Measurements from ENCODE around the gene TSPAN17.

The TSPAN17 gene

DNA sequence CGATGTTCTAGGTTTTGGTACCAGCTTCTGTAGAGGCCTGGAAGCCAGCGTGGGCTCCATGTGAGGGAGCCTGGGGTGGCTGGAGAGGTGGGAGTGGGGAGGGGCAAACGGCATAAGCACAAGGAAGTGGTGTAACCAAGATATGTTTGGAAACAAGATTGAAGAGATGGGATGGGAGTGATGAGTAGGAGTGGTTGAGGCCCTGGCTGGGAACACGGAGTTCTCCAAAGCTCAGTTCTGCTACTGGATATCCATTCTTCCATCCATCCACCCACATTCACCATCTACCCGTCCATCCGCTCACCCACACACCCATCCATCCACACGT is 12.2 kb downstream of the TSPAN17 start:
- Histone ChIP-seq H3K27me3 (ENCODE audit: control insufficient read depth in 1 of 2, insufficient read depth in 2 of 2, low read length in 2 of 2) (peaks cover 5 to 7% of the 10 kb centered on the region in 2 donors), H3K36me3 (ENCODE audit: control insufficient read depth in 1 of 2, insufficient read depth in 2 of 2, low read length in 2 of 2) (peaks cover 0 to 21% of the 10 kb centered on the region in 2 donors), H3K9ac (ENCODE audit: low read depth in 1 of 2, low read length in 2 of 2) (no peak overlapping the region), H3K4me1 (ENCODE audit: control insufficient read depth in 1 of 2, insufficient read depth in 2 of 2, low read length in 2 of 2) (peaks cover 15 to 25% of the 10 kb centered on the region in 2 donors), H3K9me3 (ENCODE audit: control insufficient read depth in 1 of 2, low read length in 2 of 2) (no peaks in the 10 kb centered on the region), H3K4me3 (ENCODE audit: low read depth in 1 of 2, low read length in 2 of 2) (no peak overlapping the region), H3K27ac (ENCODE audit: low read depth, low read length) (no peak overlapping the region)

DNA sequence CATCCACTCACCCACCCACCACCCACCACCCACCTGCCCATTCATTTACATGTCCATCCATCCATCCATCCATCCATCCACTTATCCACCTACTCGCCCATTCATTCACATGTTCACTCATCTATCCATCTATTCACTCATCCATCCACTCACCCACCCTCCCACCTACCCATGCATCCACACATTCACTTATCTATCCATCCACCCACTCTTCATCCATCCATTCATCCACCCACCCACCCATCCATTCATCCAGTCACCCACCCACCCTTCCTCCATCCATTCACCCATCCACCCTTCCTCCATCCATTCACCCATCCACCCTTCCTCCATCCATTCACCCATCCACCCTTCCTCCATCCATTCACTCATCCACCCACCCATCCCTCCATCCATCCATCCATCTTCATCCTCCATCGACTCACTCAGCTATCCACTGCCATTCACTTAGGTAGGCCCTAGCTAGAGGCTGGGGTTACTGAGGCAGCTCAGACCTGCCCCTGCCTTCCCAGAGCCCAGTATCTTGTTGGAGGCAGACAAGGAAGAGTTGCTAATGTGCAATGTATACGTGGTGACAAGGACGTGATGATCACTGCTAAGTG is 12.7 kb downstream of the TSPAN17 start:
- H3K4me3 ChIP-seq (ENCODE audit: low read depth in 1 of 2, low read length in 2 of 2): no peak overlapping the region
- H3K9ac ChIP-seq (ENCODE audit: low read depth in 1 of 2, low read length in 2 of 2): no peak overlapping the region
- no peak overlapping the region for H3K27ac ChIP-seq (ENCODE audit: low read depth, low read length)
- peaks cover 15 to 25% of the 10 kb centered on the region in 2 donors for H3K4me1 ChIP-seq (ENCODE audit: control insufficient read depth in 1 of 2, insufficient read depth in 2 of 2, low read length in 2 of 2)
- H3K36me3 ChIP-seq (ENCODE audit: control insufficient read depth in 1 of 2, insufficient read depth in 2 of 2, low read length in 2 of 2): peaks cover 0 to 18% of the 10 kb centered on the region in 2 donors
- H3K27me3 ChIP-seq (ENCODE audit: control insufficient read depth in 1 of 2, insufficient read depth in 2 of 2, low read length in 2 of 2): peaks cover 5 to 7% of the 10 kb centered on the region in 2 donors
- H3K9me3 ChIP-seq (ENCODE audit: control insufficient read depth in 1 of 2, low read length in 2 of 2): no peaks in the 10 kb centered on the region

DNA sequence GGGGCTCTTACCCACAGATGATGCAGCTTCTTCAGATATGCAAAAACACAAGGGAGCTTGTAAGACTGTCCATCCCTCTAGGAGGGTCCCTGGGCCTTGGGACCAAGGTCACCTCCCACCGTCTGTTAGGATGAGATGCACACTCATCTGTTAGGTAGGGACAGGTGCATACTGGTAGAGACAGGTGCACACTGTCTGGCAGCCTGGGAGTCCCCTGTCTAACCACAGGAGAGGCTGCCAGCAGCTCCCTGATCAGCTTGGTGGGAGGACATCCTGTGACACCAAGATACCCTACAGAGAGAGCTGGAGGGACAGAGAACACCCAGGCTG is 13.2 kb downstream of the TSPAN17 start:
- Histone ChIP-seq H3K4me1 (ENCODE audit: control insufficient read depth in 1 of 2, insufficient read depth in 2 of 2, low read length in 2 of 2) (peaks cover 15 to 25% of the 10 kb centered on the region in 2 donors), H3K27me3 (ENCODE audit: control insufficient read depth in 1 of 2, insufficient read depth in 2 of 2, low read length in 2 of 2) (peaks cover 5 to 11% of the 10 kb centered on the region in 2 donors), H3K4me3 (ENCODE audit: low read depth in 1 of 2, low read length in 2 of 2) (no peak overlapping the region), H3K36me3 (ENCODE audit: control insufficient read depth in 1 of 2, insufficient read depth in 2 of 2, low read length in 2 of 2) (peaks cover 0 to 14% of the 10 kb centered on the region in 2 donors), H3K9ac (ENCODE audit: low read depth in 1 of 2, low read length in 2 of 2) (no peak overlapping the region), H3K9me3 (ENCODE audit: control insufficient read depth in 1 of 2, low read length in 2 of 2) (no peaks in the 10 kb centered on the region), H3K27ac (ENCODE audit: low read depth, low read length) (no peak overlapping the region)

DNA sequence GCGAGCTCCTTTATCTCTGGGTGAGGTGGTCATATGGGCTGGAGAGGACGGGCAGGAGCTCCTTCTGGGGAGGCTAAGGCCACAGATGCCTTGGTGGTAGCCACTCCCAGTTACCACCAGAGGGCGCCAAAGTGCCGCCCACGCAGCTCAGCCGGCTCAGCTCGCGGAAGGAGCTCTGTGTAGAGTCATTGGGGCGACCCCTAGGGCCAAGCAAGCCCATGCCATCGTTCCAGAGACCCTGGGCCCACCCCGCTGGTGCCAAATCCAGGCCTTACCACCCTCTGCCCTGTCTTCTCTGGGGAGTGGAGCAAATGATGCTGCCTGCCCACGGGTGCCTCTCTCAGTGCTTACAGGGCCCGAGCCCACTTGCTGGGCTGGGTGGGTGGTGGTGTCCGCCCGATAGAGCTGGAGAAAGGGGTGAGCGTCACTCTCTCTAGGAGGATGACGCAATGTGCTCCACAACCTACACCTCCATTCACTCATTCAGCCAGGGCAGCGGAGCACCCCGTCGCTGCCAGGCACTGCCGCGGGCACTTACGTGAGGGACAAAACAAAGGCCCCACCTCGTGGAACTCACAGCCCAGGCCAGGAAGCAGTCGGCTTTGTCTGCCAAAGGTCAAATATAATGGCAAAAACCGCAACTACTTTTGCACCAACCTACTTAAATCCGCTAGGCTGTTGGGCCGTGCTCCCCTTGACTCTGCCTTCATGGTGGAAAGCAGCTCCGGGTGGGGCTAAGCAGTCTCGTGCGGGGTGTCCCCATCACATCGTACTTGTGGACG is 13.8 kb downstream of the TSPAN17 start:
- Histone ChIP-seq H3K9ac (ENCODE audit: low read depth in 1 of 2, low read length in 2 of 2) (no peak overlapping the region), H3K9me3 (ENCODE audit: control insufficient read depth in 1 of 2, low read length in 2 of 2) (no peaks in the 10 kb centered on the region), H3K27ac (ENCODE audit: low read depth, low read length) (no peak overlapping the region), H3K4me1 (ENCODE audit: control insufficient read depth in 1 of 2, insufficient read depth in 2 of 2, low read length in 2 of 2) (peaks cover 15 to 25% of the 10 kb centered on the region in 2 donors), H3K4me3 (ENCODE audit: low read depth in 1 of 2, low read length in 2 of 2) (no peak overlapping the region), H3K36me3 (ENCODE audit: control insufficient read depth in 1 of 2, insufficient read depth in 2 of 2, low read length in 2 of 2) (peaks cover 0 to 10% of the 10 kb centered on the region in 2 donors), H3K27me3 (ENCODE audit: control insufficient read depth in 1 of 2, insufficient read depth in 2 of 2, low read length in 2 of 2) (peaks cover 5 to 11% of the 10 kb centered on the region in 2 donors)

GRCh38 chr5:176661676-176662075 is 14.4 kb downstream of the TSPAN17 start:
- peaks cover 0 to 5% of the 10 kb centered on the region in 2 donors for H3K36me3 ChIP-seq (ENCODE audit: control insufficient read depth in 1 of 2, insufficient read depth in 2 of 2, low read length in 2 of 2)

DNA sequence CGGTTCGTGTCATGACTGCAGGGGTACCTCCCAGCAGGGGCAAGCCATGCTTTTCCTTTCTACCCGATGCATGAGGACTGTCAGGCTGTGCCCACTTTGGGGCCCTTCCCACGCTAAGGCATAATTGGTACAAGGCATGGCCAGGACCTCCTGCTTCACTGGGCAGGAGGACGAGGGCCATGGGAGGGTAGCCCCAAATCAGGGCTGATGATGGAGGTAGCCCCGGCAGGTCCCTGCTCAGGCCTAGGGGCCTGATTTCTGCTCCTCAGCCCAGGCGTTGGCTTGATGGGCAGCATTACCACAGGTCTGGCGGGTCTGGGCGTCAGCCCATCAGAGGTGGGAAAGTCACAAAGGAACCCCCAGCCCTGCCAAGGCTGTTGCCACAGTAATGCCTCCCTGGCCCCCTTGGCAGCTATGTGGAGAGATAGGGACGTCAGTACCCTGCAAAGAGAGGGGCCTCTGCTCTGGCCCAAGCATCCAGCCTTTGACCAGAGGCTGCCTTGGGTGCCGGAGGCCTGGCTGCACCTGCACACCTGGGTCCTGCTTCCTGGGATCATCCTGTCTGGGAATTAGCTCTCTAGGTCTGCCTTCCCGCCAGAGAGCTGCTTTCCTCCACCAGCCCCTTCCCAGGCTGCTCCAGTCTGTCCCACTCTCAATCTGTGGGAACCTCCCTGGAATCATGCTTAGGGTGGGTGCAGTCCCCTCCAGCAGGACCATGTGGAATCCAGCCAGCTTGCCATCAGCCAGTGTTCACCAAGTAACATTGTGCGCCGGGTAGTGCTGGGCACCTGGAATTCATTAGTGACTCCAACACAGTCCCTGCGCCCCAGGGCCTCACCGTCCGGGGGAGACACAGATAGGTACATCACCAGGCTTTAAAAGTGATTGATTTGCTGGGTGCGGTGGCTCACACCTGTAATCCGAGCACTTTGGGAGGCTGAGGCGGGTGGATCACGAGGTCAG is 15.4 kb downstream of the TSPAN17 start:
- no peak overlapping the region for H3K4me3 ChIP-seq (ENCODE audit: low read depth in 1 of 2, low read length in 2 of 2)
- no peak overlapping the region for H3K27ac ChIP-seq (ENCODE audit: low read depth, low read length)
- no peaks in the 10 kb centered on the region for H3K36me3 ChIP-seq (ENCODE audit: control insufficient read depth in 1 of 2, insufficient read depth in 2 of 2, low read length in 2 of 2)
- H3K4me1 ChIP-seq (ENCODE audit: control insufficient read depth in 1 of 2, insufficient read depth in 2 of 2, low read length in 2 of 2): peaks cover 15 to 25% of the 10 kb centered on the region in 2 donors
- peaks cover 5 to 11% of the 10 kb centered on the region in 2 donors for H3K27me3 ChIP-seq (ENCODE audit: control insufficient read depth in 1 of 2, insufficient read depth in 2 of 2, low read length in 2 of 2)
- no peaks in the 10 kb centered on the region for H3K9me3 ChIP-seq (ENCODE audit: control insufficient read depth in 1 of 2, low read length in 2 of 2)
- H3K9ac ChIP-seq (ENCODE audit: low read depth in 1 of 2, low read length in 2 of 2): no peak overlapping the region

More at GRCh38 chr5:176661676-176662075, 14.4 kb downstream of the TSPAN17 start:
- Histone ChIP-seq H3K27me3 (ENCODE audit: control insufficient read depth in 1 of 2, insufficient read depth in 2 of 2, low read length in 2 of 2) (peaks cover 5 to 11% of the 10 kb centered on the region in 2 donors), H3K9me3 (ENCODE audit: control insufficient read depth in 1 of 2, low read length in 2 of 2) (no peaks in the 10 kb centered on the region), H3K27ac (ENCODE audit: low read depth, low read length) (no peak overlapping the region), H3K4me1 (ENCODE audit: control insufficient read depth in 1 of 2, insufficient read depth in 2 of 2, low read length in 2 of 2) (peaks cover 15 to 25% of the 10 kb centered on the region in 2 donors), H3K4me3 (ENCODE audit: low read depth in 1 of 2, low read length in 2 of 2) (no peak overlapping the region), H3K9ac (ENCODE audit: low read depth in 1 of 2, low read length in 2 of 2) (no peak overlapping the region)

DNA sequence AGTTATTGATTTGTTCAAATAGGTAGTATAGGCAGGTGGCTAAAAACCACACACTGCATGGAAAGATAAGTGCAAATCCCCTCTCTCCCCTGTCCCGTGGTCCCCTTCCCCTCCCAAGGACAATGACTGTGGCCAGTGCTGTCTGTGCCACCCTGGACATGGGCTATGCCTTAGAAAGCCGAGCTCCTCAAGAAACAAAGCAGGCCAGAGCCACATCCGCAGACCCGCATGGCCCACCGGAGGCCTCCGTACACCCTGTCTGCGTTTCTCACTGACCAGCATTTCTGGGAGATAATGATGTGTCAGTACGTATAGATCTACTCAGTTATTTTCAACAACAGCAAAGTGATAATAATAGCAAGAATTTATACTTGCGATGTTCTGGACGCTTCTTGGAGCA is 16.3 kb downstream of the TSPAN17 start:
- Histone ChIP-seq H3K9ac (ENCODE audit: low read depth in 1 of 2, low read length in 2 of 2) (no peak overlapping the region), H3K36me3 (ENCODE audit: control insufficient read depth in 1 of 2, insufficient read depth in 2 of 2, low read length in 2 of 2) (no peaks in the 10 kb centered on the region), H3K27ac (ENCODE audit: low read depth, low read length) (no peak overlapping the region), H3K4me1 (ENCODE audit: control insufficient read depth in 1 of 2, insufficient read depth in 2 of 2, low read length in 2 of 2) (peaks cover 9 to 16% of the 10 kb centered on the region in 2 donors), H3K4me3 (ENCODE audit: low read depth in 1 of 2, low read length in 2 of 2) (no peak overlapping the region), H3K27me3 (ENCODE audit: control insufficient read depth in 1 of 2, insufficient read depth in 2 of 2, low read length in 2 of 2) (peaks cover 5 to 11% of the 10 kb centered on the region in 2 donors), H3K9me3 (ENCODE audit: control insufficient read depth in 1 of 2, low read length in 2 of 2) (no peaks in the 10 kb centered on the region)

- no peak overlapping the region for H3K27ac ChIP-seq (ENCODE audit: low read depth, low read length)
- H3K27me3 ChIP-seq (ENCODE audit: control insufficient read depth in 1 of 2, insufficient read depth in 2 of 2, low read length in 2 of 2): peaks cover 5 to 11% of the 10 kb centered on the region in 2 donors
- no peaks in the 10 kb centered on the region for H3K36me3 ChIP-seq (ENCODE audit: control insufficient read depth in 1 of 2, insufficient read depth in 2 of 2, low read length in 2 of 2)
- no peak overlapping the region for H3K4me3 ChIP-seq (ENCODE audit: low read depth in 1 of 2, low read length in 2 of 2)
- H3K9ac ChIP-seq (ENCODE audit: low read depth in 1 of 2, low read length in 2 of 2): no peak overlapping the region
- no peaks in the 10 kb centered on the region for H3K9me3 ChIP-seq (ENCODE audit: control insufficient read depth in 1 of 2, low read length in 2 of 2)
- peaks cover 0 to 8% of the 10 kb centered on the region in 2 donors for H3K4me1 ChIP-seq (ENCODE audit: control insufficient read depth in 1 of 2, insufficient read depth in 2 of 2, low read length in 2 of 2)
Measured at GRCh38 chr5:176664479-176664878, 17.2 kb downstream of the TSPAN17 start.

DNA sequence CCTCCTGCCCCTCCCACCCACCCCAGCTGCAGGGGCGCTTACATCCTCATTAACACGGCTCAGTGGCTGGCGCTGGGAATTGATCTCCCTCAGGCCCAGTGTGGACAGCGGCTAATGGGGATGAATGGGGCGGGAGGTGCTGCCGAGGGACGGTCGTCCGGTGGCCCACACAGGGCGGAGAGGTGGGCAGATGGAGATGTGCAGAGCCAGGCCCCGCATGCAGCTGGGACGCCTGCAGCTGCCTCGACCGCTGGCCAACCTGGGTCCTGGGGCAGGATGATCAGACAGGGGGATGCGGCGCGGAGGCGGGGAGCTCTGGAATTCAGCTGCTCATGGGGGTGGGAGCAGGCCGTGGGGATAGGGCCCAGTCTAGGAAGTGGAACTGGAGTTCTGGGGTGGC is 17.6 kb downstream of the TSPAN17 start:
- Histone ChIP-seq H3K36me3 (ENCODE audit: control insufficient read depth in 1 of 2, insufficient read depth in 2 of 2, low read length in 2 of 2) (no peaks in the 10 kb centered on the region), H3K9ac (ENCODE audit: low read depth in 1 of 2, low read length in 2 of 2) (no peak overlapping the region), H3K27ac (ENCODE audit: low read depth, low read length) (no peak overlapping the region), H3K4me1 (ENCODE audit: control insufficient read depth in 1 of 2, insufficient read depth in 2 of 2, low read length in 2 of 2) (peaks cover 0 to 8% of the 10 kb centered on the region in 2 donors), H3K4me3 (ENCODE audit: low read depth in 1 of 2, low read length in 2 of 2) (no peak overlapping the region), H3K9me3 (ENCODE audit: control insufficient read depth in 1 of 2, low read length in 2 of 2) (no peaks in the 10 kb centered on the region), H3K27me3 (ENCODE audit: control insufficient read depth in 1 of 2, insufficient read depth in 2 of 2, low read length in 2 of 2) (peaks cover 5 to 11% of the 10 kb centered on the region in 2 donors)

- Histone ChIP-seq H3K36me3 (ENCODE audit: control insufficient read depth in 1 of 2, insufficient read depth in 2 of 2, low read length in 2 of 2) (no peaks in the 10 kb centered on the region), H3K4me1 (ENCODE audit: control insufficient read depth in 1 of 2, insufficient read depth in 2 of 2, low read length in 2 of 2) (peaks cover 0 to 6% of the 10 kb centered on the region in 2 donors), H3K4me3 (ENCODE audit: low read depth in 1 of 2, low read length in 2 of 2) (no peak overlapping the region), H3K9me3 (ENCODE audit: control insufficient read depth in 1 of 2, low read length in 2 of 2) (no peaks in the 10 kb centered on the region), H3K27ac (ENCODE audit: low read depth, low read length) (no peak overlapping the region), H3K9ac (ENCODE audit: low read depth in 1 of 2, low read length in 2 of 2) (no peak overlapping the region), H3K27me3 (ENCODE audit: control insufficient read depth in 1 of 2, insufficient read depth in 2 of 2, low read length in 2 of 2) (peaks cover 5 to 11% of the 10 kb centered on the region in 2 donors)
Measured at GRCh38 chr5:176665517-176665916, 18.2 kb downstream of the TSPAN17 start.
